ENCODE data around the gene NDUFAF2. TPM values are rescaled to one million over a fixed set of nuclear protein-coding genes. Genes with fewer than 3 reads are reported as not detected.

The NDUFAF2 gene
- total and polyA plus RNA-seq, 2 experiments from 2014 or later: 28.8 to 51.2 TPM

- TF ChIP-seq CTCF (IDR thresholded peaks at IDR 0.05; ENCODE audit: low read depth, low read length): no peak
- H3K9me3 ChIP-seq (ENCODE audit: low read depth): no peaks in the 10 kb centered on the region
- no peak overlapping the region for H3K27ac ChIP-seq
- no peaks in the 10 kb centered on the region for H3K36me3 ChIP-seq
- no peaks in the 10 kb centered on the region for H3K27me3 ChIP-seq
- DNase-seq (ENCODE audit: low read depth in 1 of 2, low spot score in 1 of 2): no peak
- no peak overlapping the region for H3K4me3 ChIP-seq
- H3K4me1 ChIP-seq (ENCODE audit: low read depth): no peaks in the 10 kb centered on the region
Measured at GRCh38 chr5:61119066-61119465, 174.1 kb downstream of the NDUFAF2 start.

GRCh38 chr5:61120534-61120933 lies 175.5 kb downstream of the NDUFAF2 start:
- Histone ChIP-seq H3K4me1 (ENCODE audit: low read depth) (no peaks in the 10 kb centered on the region), H3K9me3 (ENCODE audit: low read depth) (no peaks in the 10 kb centered on the region), H3K27ac (no peak overlapping the region), H3K36me3 (no peaks in the 10 kb centered on the region), H3K4me3 (no peak overlapping the region), H3K27me3 (no peaks in the 10 kb centered on the region)
- no peak for TF ChIP-seq CTCF (IDR thresholded peaks at IDR 0.05; ENCODE audit: low read depth, low read length)
- DNase-seq (ENCODE audit: low read depth in 1 of 2, low spot score in 1 of 2): no peak

GRCh38 chr5:61123145-61123544 lies 178.1 kb downstream of the NDUFAF2 start:
- no peaks in the 10 kb centered on the region for H3K9me3 ChIP-seq (ENCODE audit: low read depth)
- no peak for DNase-seq (ENCODE audit: low read depth in 1 of 2, low spot score in 1 of 2)
- no peak for TF ChIP-seq CTCF (IDR thresholded peaks at IDR 0.05; ENCODE audit: low read depth, low read length)
- no peaks in the 10 kb centered on the region for H3K4me1 ChIP-seq (ENCODE audit: low read depth)
- no peaks in the 10 kb centered on the region for H3K36me3 ChIP-seq
- H3K27ac ChIP-seq: no peak overlapping the region
- no peaks in the 10 kb centered on the region for H3K27me3 ChIP-seq
- H3K4me3 ChIP-seq: no peak overlapping the region

GRCh38 chr5:61130289-61130688 lies 185.3 kb downstream of the NDUFAF2 start:
- Histone ChIP-seq H3K4me1 (ENCODE audit: low read depth) (no peaks in the 10 kb centered on the region), H3K27me3 (no peaks in the 10 kb centered on the region), H3K4me3 (no peak overlapping the region), H3K27ac (no peak overlapping the region), H3K9me3 (ENCODE audit: low read depth) (no peaks in the 10 kb centered on the region), H3K36me3 (no peaks in the 10 kb centered on the region)
- TF ChIP-seq CTCF (IDR thresholded peaks at IDR 0.05; ENCODE audit: low read depth, low read length): no peak
- no peak for DNase-seq (ENCODE audit: low read depth in 1 of 2, low spot score in 1 of 2)

DNA sequence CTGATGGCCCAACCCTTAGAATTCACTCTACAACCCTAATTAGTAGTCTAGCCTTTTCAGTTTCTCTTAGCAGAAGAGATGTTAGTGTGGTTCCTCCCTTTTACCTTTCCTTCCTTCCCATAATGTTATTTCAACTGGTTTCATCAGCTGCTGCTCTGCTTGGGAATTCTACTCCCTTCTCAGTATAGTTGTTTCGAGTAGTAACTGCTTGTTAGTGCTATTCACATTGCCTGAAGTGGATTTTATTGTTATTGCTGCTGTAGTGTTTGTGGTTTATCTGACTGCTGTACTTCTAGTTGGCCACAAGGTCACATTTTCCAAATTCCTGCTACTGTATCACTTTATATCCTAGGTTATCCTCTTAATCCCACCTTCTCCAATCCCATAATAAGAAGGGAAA lies 187.6 kb downstream of the NDUFAF2 start:
- Histone ChIP-seq H3K27me3 (no peaks in the 10 kb centered on the region), H3K36me3 (no peaks in the 10 kb centered on the region), H3K27ac (no peak overlapping the region), H3K4me3 (no peak overlapping the region), H3K4me1 (ENCODE audit: low read depth) (no peaks in the 10 kb centered on the region), H3K9me3 (ENCODE audit: low read depth) (no peaks in the 10 kb centered on the region)
- no peak for TF ChIP-seq CTCF (IDR thresholded peaks at IDR 0.05; ENCODE audit: low read depth, low read length)
- DNase-seq (ENCODE audit: low read depth in 1 of 2, low spot score in 1 of 2): peak in 1 of 2 donors; percentile 14

GRCh38 chr5:61137835-61138234 lies 192.8 kb downstream of the NDUFAF2 start:
- no peak for TF ChIP-seq CTCF (IDR thresholded peaks at IDR 0.05; ENCODE audit: low read depth, low read length)
- no peaks in the 10 kb centered on the region for H3K4me1 ChIP-seq (ENCODE audit: low read depth)
- H3K27me3 ChIP-seq: no peaks in the 10 kb centered on the region
- no peaks in the 10 kb centered on the region for H3K9me3 ChIP-seq (ENCODE audit: low read depth)
- no peak for DNase-seq (ENCODE audit: low read depth in 1 of 2, low spot score in 1 of 2)
- H3K27ac ChIP-seq: no peak overlapping the region
- no peaks in the 10 kb centered on the region for H3K36me3 ChIP-seq
- H3K4me3 ChIP-seq: no peak overlapping the region
